B cell (primary cell): ENCODE data around the gene ERC2. TPM values are rescaled to one million over a fixed set of nuclear protein-coding genes. Genes with fewer than 3 reads are reported as not detected.

Experiments used
- ATAC-seq: fragments of 200-7000 bp; cut with Tn5 transposase; one replicate; pipeline ENCODE4 v1.10.0; 2021; ENCODE audit warnings: low read depth, mild to moderate bottlenecking, moderate number of reproducible peaks, moderate library complexity
- CTCF ChIA-PET: fragments of 350-600 bp; sonication (Branson Sonifier 250); formaldehyde crosslinking; loops from one replicate; lab custom pipeline; 2021; ENCODE audit warnings: antibody characterized with exemption, inconsistent platforms; lab: Charles Lee
- POLR2A ChIA-PET: fragments of 350-600 bp; sonication (Branson Sonifier 250); formaldehyde crosslinking; loops from one replicate; lab custom pipeline; 2021; ENCODE audit warnings: antibody characterized with exemption; lab: Charles Lee
- DNase-seq: peaks from one replicate; pipeline ENCODE4 v3.0.0; 2013
- H2AFZ ChIP-seq: 2 replicates; pipeline ENCODE4 v1.6.1; 2012; ENCODE audit warnings: mild to moderate bottlenecking, low read depth, low read length; ENCODE audit not compliant: insufficient read depth, poor library complexity, severe bottlenecking
- H3K27ac ChIP-seq, 2 donors: 1 replicate in 1 of 2; 2 replicates in 1 of 2; pipeline ENCODE4 v1.5.1; 2012 to 2013; ENCODE audit warnings: low read length in 2 of 2, mild to moderate bottlenecking in 2 of 2, moderate library complexity in 1 of 2
- H3K27me3 ChIP-seq, 4 experiments: fragments of 200-600 bp in 1 of 4; sonication (generic) in 1 of 4; replicated peaks in 1 of 4; 1 replicate in 2 of 4; 2 replicates in 2 of 4; pipeline versions ENCODE4 v1.6.1 to v1.7.0; 2013 to 2016; ENCODE audit warnings: low read length in 3 of 4, mild to moderate bottlenecking in 2 of 4, mixed read lengths in 1 of 4, moderate library complexity in 1 of 4; ENCODE audit not compliant: insufficient read depth in 4 of 4, control insufficient read depth in 3 of 4; ENCODE audit errors: control extremely low read depth in 1 of 4
- H3K36me3 ChIP-seq, 2 experiments: replicated peaks in 1 of 2; 1 replicate in 1 of 2; 2 replicates in 1 of 2; pipeline versions ENCODE4 v1.6.1 to v1.7.1; 2013; ENCODE audit warnings: low read length in 1 of 2; ENCODE audit not compliant: insufficient read depth in 2 of 2, control insufficient read depth in 1 of 2; ENCODE audit errors: control extremely low read depth in 1 of 2, extremely low read depth in 1 of 2
- H3K4me1 ChIP-seq, 2 donors: fragments of 200-600 bp in 1 of 2; sonication (generic) in 1 of 2; 1 replicate in 1 of 2; 2 replicates in 1 of 2; pipeline versions ENCODE4 v1.5.1 to v1.6.1; 2013 to 2017; ENCODE audit warnings: low read length in 2 of 2; ENCODE audit not compliant: control insufficient read depth in 2 of 2, insufficient read depth in 2 of 2
- H3K4me2 ChIP-seq: replicated peaks from 2 replicates; pipeline ENCODE3; 2012; ENCODE audit warnings: mild to moderate bottlenecking, low read depth, low read length; ENCODE audit not compliant: poor library complexity, severe bottlenecking
- H3K4me3 ChIP-seq, 5 experiments: fragments of 200-600 bp in 1 of 5; sonication (generic) in 1 of 5; 1 replicate in 3 of 5; 2 replicates in 2 of 5; pipeline versions ENCODE4 v1.5.1 to v1.7.0; 2011 to 2016; ENCODE audit warnings: low read length in 4 of 5, mild to moderate bottlenecking in 4 of 5, low read depth in 2 of 5, control low read depth in 1 of 5, moderate library complexity in 1 of 5; ENCODE audit not compliant: insufficient read depth in 1 of 5; ENCODE audit errors: control extremely low read depth in 1 of 5, extremely low read depth in 1 of 5
- H3K79me2 ChIP-seq: fragments of 200-600 bp; sonication (generic); one replicate; pipeline ENCODE4 v1.6.0; 2016; ENCODE audit warnings: low read length; ENCODE audit not compliant: control insufficient read depth, insufficient read depth
- H3K9ac ChIP-seq: fragments of 200-600 bp; sonication (generic); 2 replicates; pipeline ENCODE4 v1.6.1; 2017; ENCODE audit warnings: mild to moderate bottlenecking, low read length, moderate library complexity
- H3K9me3 ChIP-seq, 3 donors: one replicate each; pipeline versions ENCODE4 v1.6.1 to v1.7.1; 2013; ENCODE audit warnings: low read length in 2 of 3; ENCODE audit not compliant: control insufficient read depth in 2 of 3, insufficient read depth in 1 of 3; ENCODE audit errors: control extremely low read depth in 1 of 3
- H4K20me1 ChIP-seq: 2 replicates; pipeline ENCODE4 v1.6.0; 2012; ENCODE audit warnings: mild to moderate bottlenecking, low read length; ENCODE audit not compliant: insufficient read depth, control insufficient read depth, poor library complexity, severe bottlenecking
- H3K27ac Mint-ChIP-seq: one replicate; pipeline ENCODE4 v1.8.0; 2021; ENCODE audit warnings: mixed read lengths
- H3K27me3 Mint-ChIP-seq: one replicate; pipeline ENCODE4 v1.8.0; 2021; ENCODE audit warnings: mixed read lengths
- H3K4me1 Mint-ChIP-seq: one replicate; pipeline ENCODE4 v1.8.0; 2021; ENCODE audit warnings: mixed read lengths
- H3K4me3 Mint-ChIP-seq: one replicate; pipeline ENCODE4 v1.8.0; 2021; ENCODE audit warnings: mixed read lengths
- H3K9me3 Mint-ChIP-seq: one replicate; pipeline ENCODE4 v1.8.0; 2022; ENCODE audit warnings: mixed read lengths; ENCODE audit not compliant: insufficient read depth
- EZH2 ChIP-seq: IDR thresholded peaks from 2 replicates; pipeline ENCODE4 v1.6.1; 2012; ENCODE audit warnings: borderline replicate concordance, low read depth, mild to moderate bottlenecking, moderate library complexity, low read length; ENCODE audit not compliant: insufficient read depth, poor library complexity, severe bottlenecking
- whole genome bisulfite sequencing: methylation state at CpG from one replicate; pipeline ENCODE4 v1.1.5; 2013; ENCODE audit warnings: missing lambda C conversion rate; ENCODE audit not compliant: insufficient coverage; 5-methylcytosine and 5-hydroxymethylcytosine counted together
- intact Hi-C: fragments of 100-400 bp; cut with micrococcal nuclease; formaldehyde crosslinking; loops from one replicate; pipeline ENCODE4 v1.10.0; 2022
- polyA plus RNA-seq: library from polyadenylated mRNA; depleted of rRNA; stranded (reverse); fragments of >200 nt; gene quantifications from 2 replicates; pipeline ENCODE4 v1.2.3, GENCODE V29; 2012
- total RNA-seq, 2 donors: library from RNA; stranded (reverse); fragments of 120-200 nt in 1 of 2; gene quantifications; 1 replicate in 1 of 2; 2 replicates in 1 of 2; pipeline versions ENCODE4 v1.2.3 to v1.2.4, GENCODE V29; 2013 to 2022
- TF ChIP-seq, protein P1 (sequence below): fragments of 200-600 bp; IDR thresholded peaks from one replicate; pipeline ENCODE4 v1.8.0; 2022; ENCODE audit warnings: antibody characterized with exemption, mild to moderate bottlenecking

Gene ERC2
- total and polyA plus RNA-seq, 2 donors (not counting 1 experiment from before 2014, with no cell fraction given) = not detected

DNA sequence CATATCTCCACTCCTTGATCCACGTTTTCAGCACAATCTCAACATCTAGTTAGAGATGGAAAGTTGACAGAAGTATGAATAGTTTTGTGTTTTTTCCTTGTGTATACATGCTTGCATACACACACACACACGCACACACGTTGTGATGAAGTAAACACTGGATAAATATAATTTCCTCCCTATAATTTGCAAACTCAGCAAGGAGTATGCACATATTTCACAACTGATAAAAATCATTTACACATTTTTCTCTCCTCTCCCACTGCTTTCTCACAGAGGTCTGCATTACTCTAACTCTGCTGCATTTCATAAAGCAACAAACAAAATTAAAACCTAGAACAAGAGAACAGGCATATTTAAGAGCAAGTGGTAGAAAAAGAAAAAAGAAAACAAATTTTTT is 320.9 kb downstream of the ERC2 start:
- intact Hi-C loops = no loop called here
- H3K4me3 ChIP-seq = no peak overlapping the region
- 100% methylated on average over 2 of the region's 3 CpGs for WGBS
- Mint-ChIP-seq H3K9me3 (no peaks in the 10 kb centered on the region), H3K27me3 (peaks cover 5% of the 10 kb centered on the region), H3K4me1 (no peaks in the 10 kb centered on the region), H3K27ac (no peak overlapping the region), H3K4me3 (no peak overlapping the region)
- no peaks in the 10 kb centered on the region for H3K36me3 ChIP-seq
- DNase-seq = no peak
- TF ChIP-seq, protein P1, sequence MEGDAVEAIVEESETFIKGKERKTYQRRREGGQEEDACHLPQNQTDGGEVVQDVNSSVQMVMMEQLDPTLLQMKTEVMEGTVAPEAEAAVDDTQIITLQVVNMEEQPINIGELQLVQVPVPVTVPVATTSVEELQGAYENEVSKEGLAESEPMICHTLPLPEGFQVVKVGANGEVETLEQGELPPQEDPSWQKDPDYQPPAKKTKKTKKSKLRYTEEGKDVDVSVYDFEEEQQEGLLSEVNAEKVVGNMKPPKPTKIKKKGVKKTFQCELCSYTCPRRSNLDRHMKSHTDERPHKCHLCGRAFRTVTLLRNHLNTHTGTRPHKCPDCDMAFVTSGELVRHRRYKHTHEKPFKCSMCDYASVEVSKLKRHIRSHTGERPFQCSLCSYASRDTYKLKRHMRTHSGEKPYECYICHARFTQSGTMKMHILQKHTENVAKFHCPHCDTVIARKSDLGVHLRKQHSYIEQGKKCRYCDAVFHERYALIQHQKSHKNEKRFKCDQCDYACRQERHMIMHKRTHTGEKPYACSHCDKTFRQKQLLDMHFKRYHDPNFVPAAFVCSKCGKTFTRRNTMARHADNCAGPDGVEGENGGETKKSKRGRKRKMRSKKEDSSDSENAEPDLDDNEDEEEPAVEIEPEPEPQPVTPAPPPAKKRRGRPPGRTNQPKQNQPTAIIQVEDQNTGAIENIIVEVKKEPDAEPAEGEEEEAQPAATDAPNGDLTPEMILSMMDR = no peak
- no peak for TF ChIP-seq EZH2
- no peak overlapping the region for H3K27ac ChIP-seq
- no peaks in the 10 kb centered on the region for H3K4me1 ChIP-seq
- CTCF ChIA-PET = no interaction called here
- H2AFZ ChIP-seq = no peak overlapping the region
- H3K9me3 ChIP-seq = no peaks in the 10 kb centered on the region
- H3K27me3 ChIP-seq = no peaks in the 10 kb centered on the region
- no peak overlapping the region for H3K9ac ChIP-seq
- no peaks in the 10 kb centered on the region for H4K20me1 ChIP-seq
- no peaks in the 10 kb centered on the region for H3K79me2 ChIP-seq
- no peak for ATAC-seq
- POLR2A ChIA-PET = no interaction called here
- H3K4me2 ChIP-seq = no peak overlapping the region

DNA sequence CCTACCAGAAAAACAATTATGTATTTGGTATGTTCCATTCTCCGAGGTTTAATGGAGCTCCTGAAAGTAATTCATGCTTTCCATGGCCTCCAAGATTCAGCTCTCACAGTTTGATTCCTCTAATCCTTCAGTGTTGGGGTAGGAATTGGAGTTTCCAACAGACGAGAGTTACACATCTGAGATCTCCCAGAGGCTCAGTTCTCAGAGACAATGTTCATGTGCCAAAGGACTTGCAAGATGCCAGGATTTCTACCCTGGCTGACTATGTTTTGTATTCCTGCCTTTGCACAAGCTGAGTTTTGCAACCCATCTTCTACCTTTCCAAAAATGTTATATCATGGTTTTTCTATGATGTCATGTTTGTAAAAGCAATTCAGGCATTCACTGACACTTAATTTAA is 322.9 kb downstream of the ERC2 start:
- 67% methylated on average over 1 of the region's 2 CpGs for WGBS
- Histone ChIP-seq H3K36me3 (no peaks in the 10 kb centered on the region), H4K20me1 (no peaks in the 10 kb centered on the region), H3K27me3 (no peaks in the 10 kb centered on the region), H3K9me3 (no peaks in the 10 kb centered on the region), H3K27ac (no peak overlapping the region), H3K9ac (no peak overlapping the region), H2AFZ (no peak overlapping the region), H3K4me1 (no peaks in the 10 kb centered on the region), H3K4me2 (no peak overlapping the region), H3K79me2 (no peaks in the 10 kb centered on the region), H3K4me3 (no peak overlapping the region)
- no peak for ATAC-seq
- POLR2A ChIA-PET = no interaction called here
- intact Hi-C loops = no loop called here
- no peak for DNase-seq
- Mint-ChIP-seq H3K9me3 (no peaks in the 10 kb centered on the region), H3K4me1 (no peaks in the 10 kb centered on the region), H3K27me3 (peaks cover 5% of the 10 kb centered on the region), H3K4me3 (no peak overlapping the region), H3K27ac (no peak overlapping the region)
- CTCF ChIA-PET = no interaction called here
- TF ChIP-seq, protein P1 = no peak
- no peak for TF ChIP-seq EZH2
